IPS-20b (cell line): ENCODE data around the gene ELP1.
"Not testable (repeated sequence)": the region's sequence is repeated elsewhere in the genome, so short reads cannot be mapped to it uniquely, and the experiment has no call there.

ENCODE experiments used
- H3K27ac ChIP-seq: one replicate; pipeline ENCODE4 v1.5.1; 2013; ENCODE audit warnings: low read length
- H3K27me3 ChIP-seq: 2 replicates; pipeline ENCODE4 v1.6.1; 2013; ENCODE audit warnings: mild to moderate bottlenecking, low read length, inconsistent platforms; ENCODE audit not compliant: insufficient read depth
- H3K36me3 ChIP-seq: 2 replicates; pipeline ENCODE4 v1.6.1; 2013; ENCODE audit warnings: low read depth, mild to moderate bottlenecking, inconsistent platforms, low read length, moderate library complexity; ENCODE audit not compliant: insufficient read depth
- H3K4me1 ChIP-seq: 2 replicates; pipeline ENCODE4 v1.6.1; 2013; ENCODE audit warnings: mild to moderate bottlenecking, control low read depth, inconsistent platforms, low read length, moderate library complexity; ENCODE audit not compliant: insufficient read depth
- H3K4me3 ChIP-seq: 2 replicates; pipeline ENCODE4 v1.5.1; 2013; ENCODE audit warnings: mild to moderate bottlenecking, low read length, inconsistent platforms
- H3K9ac ChIP-seq: 2 replicates; pipeline ENCODE4 v1.6.1; 2013; ENCODE audit warnings: low read depth, mild to moderate bottlenecking, inconsistent platforms, low read length, moderate library complexity
- H3K9me3 ChIP-seq: 2 replicates; pipeline ENCODE4 v1.6.1; 2013; ENCODE audit warnings: mild to moderate bottlenecking, low read depth, low read length, inconsistent platforms; ENCODE audit not compliant: insufficient read depth

Gene ELP1

GRCh38 chr9:108859459-108860114 is 74.3 kb downstream of the ELP1 start:
- Histone ChIP-seq H3K27me3 (no peaks in the 10 kb centered on the region), H3K9me3 (no peaks in the 10 kb centered on the region), H3K36me3 (no peaks in the 10 kb centered on the region), H3K27ac (no peak overlapping the region), H3K9ac (no peak overlapping the region), H3K4me3 (no peak overlapping the region), H3K4me1 (no peaks in the 10 kb centered on the region)

GRCh38 chr9:108857572-108857971 is 76.4 kb downstream of the ELP1 start:
- no peak overlapping the region for H3K4me3 ChIP-seq
- H3K9me3 ChIP-seq: no peaks in the 10 kb centered on the region
- H3K4me1 ChIP-seq: no peaks in the 10 kb centered on the region
- no peaks in the 10 kb centered on the region for H3K27me3 ChIP-seq
- no peak overlapping the region for H3K9ac ChIP-seq
- no peak overlapping the region for H3K27ac ChIP-seq
- H3K36me3 ChIP-seq: no peaks in the 10 kb centered on the region

GRCh38 chr9:108855888-108856287 is 78.0 kb downstream of the ELP1 start, which contains the start of gene ACTL7B:
TSS of gene ACTL7B (minus strand) at chr9:108855986. CDS start at chr9:108855930, 56 bp downstream.
- Histone ChIP-seq H3K9me3 (no peaks in the 10 kb centered on the region), H3K27me3 (no peaks in the 10 kb centered on the region), H3K9ac (no peak within 1 kb of the TSS), H3K36me3 (no peaks in the 10 kb centered on the region), H3K27ac (no peak within 1 kb of the TSS), H3K4me1 (no peaks in the 10 kb centered on the region), H3K4me3 (no peak within 1 kb of the TSS)

- Histone ChIP-seq H3K4me1 (no peaks in the 10 kb centered on the region), H3K36me3 (no peaks in the 10 kb centered on the region), H3K9me3 (no peaks in the 10 kb centered on the region), H3K27me3 (no peaks in the 10 kb centered on the region), H3K9ac (no peak overlapping the region), H3K27ac (no peak overlapping the region), H3K4me3 (no peak overlapping the region)
These were observed 78.4 kb downstream of the ELP1 start for GRCh38 chr9:108855529-108855886.

- Histone ChIP-seq H3K36me3 (no peaks in the 10 kb centered on the region), H3K9me3 (no peaks in the 10 kb centered on the region), H3K4me1 (no peaks in the 10 kb centered on the region), H3K9ac (no peak overlapping the region), H3K27ac (no peak overlapping the region), H3K4me3 (no peak overlapping the region), H3K27me3 (no peaks in the 10 kb centered on the region)
These were observed 79.0 kb downstream of the ELP1 start for GRCh38 chr9:108854641-108855528.

- no peak overlapping the region for H3K9ac ChIP-seq
- H3K27ac ChIP-seq: no peak overlapping the region
- no peaks in the 10 kb centered on the region for H3K9me3 ChIP-seq
These were observed 79.8 kb downstream of the ELP1 start for GRCh38 chr9:108854094-108854493.

GRCh38 chr9:108852079-108852478 is 81.8 kb downstream of the ELP1 start:
- Histone ChIP-seq H3K4me3 (no peak overlapping the region), H3K27me3 (no peaks in the 10 kb centered on the region), H3K4me1 (no peaks in the 10 kb centered on the region), H3K27ac (no peak overlapping the region), H3K36me3 (no peaks in the 10 kb centered on the region), H3K9me3 (no peaks in the 10 kb centered on the region), H3K9ac (no peak overlapping the region)

More at GRCh38 chr9:108854094-108854493, 79.8 kb downstream of the ELP1 start:
- Histone ChIP-seq H3K27me3 (no peaks in the 10 kb centered on the region), H3K4me3 (no peak overlapping the region), H3K36me3 (no peaks in the 10 kb centered on the region), H3K4me1 (no peaks in the 10 kb centered on the region)

GRCh38 chr9:108851138-108851537 is 82.8 kb downstream of the ELP1 start:
- H3K36me3 ChIP-seq: no peaks in the 10 kb centered on the region
- H3K27me3 ChIP-seq: no peaks in the 10 kb centered on the region
- no peak overlapping the region for H3K27ac ChIP-seq
- no peak overlapping the region for H3K4me3 ChIP-seq
- no peaks in the 10 kb centered on the region for H3K4me1 ChIP-seq
- no peaks in the 10 kb centered on the region for H3K9me3 ChIP-seq
- H3K9ac ChIP-seq: no peak overlapping the region

GRCh38 chr9:108850293-108850897 is 83.5 kb downstream of the ELP1 start:
- H3K27ac ChIP-seq: no peak overlapping the region
- no peaks in the 10 kb centered on the region for H3K9me3 ChIP-seq
- H3K4me1 ChIP-seq: no peaks in the 10 kb centered on the region
- H3K27me3 ChIP-seq: no peaks in the 10 kb centered on the region
- no peaks in the 10 kb centered on the region for H3K36me3 ChIP-seq
- H3K4me3 ChIP-seq: no peak overlapping the region
- no peak overlapping the region for H3K9ac ChIP-seq

GRCh38 chr9:108848296-108848695 is 85.6 kb downstream of the ELP1 start:
- H3K9me3 ChIP-seq: not testable (repeated sequence)

GRCh38 chr9:108845947-108846346 is 88.0 kb downstream of the ELP1 start:
- Histone ChIP-seq H3K9me3 (no peaks in the 10 kb centered on the region), H3K4me3 (no peak overlapping the region), H3K4me1 (no peaks in the 10 kb centered on the region), H3K27me3 (no peaks in the 10 kb centered on the region), H3K36me3 (no peaks in the 10 kb centered on the region), H3K9ac (no peak overlapping the region), H3K27ac (no peak overlapping the region)

More at GRCh38 chr9:108848296-108848695, 85.6 kb downstream of the ELP1 start:
- not testable (repeated sequence) for H3K27ac ChIP-seq, H3K36me3 ChIP-seq, H3K4me1 ChIP-seq, H3K9ac ChIP-seq, H3K27me3 ChIP-seq, H3K4me3 ChIP-seq

- Histone ChIP-seq H3K9me3 (no peaks in the 10 kb centered on the region), H3K4me3 (no peak overlapping the region), H3K36me3 (no peaks in the 10 kb centered on the region), H3K27ac (no peak overlapping the region), H3K9ac (no peak overlapping the region), H3K4me1 (no peaks in the 10 kb centered on the region), H3K27me3 (no peaks in the 10 kb centered on the region)
These were observed 88.4 kb downstream of the ELP1 start for GRCh38 chr9:108845507-108845906.
